ENCODE results near the gene LRMDA. TPM values are rescaled to one million over a fixed set of nuclear protein-coding genes. Genes with fewer than 3 reads are reported as not detected.
"Not testable (repeated sequence)": the region's sequence is repeated elsewhere in the genome, so short reads cannot be mapped to it uniquely, and the experiment has no call there.

Gene LRMDA
- total RNA-seq, 1 experiment from 2014 or later: not detected

DNA sequence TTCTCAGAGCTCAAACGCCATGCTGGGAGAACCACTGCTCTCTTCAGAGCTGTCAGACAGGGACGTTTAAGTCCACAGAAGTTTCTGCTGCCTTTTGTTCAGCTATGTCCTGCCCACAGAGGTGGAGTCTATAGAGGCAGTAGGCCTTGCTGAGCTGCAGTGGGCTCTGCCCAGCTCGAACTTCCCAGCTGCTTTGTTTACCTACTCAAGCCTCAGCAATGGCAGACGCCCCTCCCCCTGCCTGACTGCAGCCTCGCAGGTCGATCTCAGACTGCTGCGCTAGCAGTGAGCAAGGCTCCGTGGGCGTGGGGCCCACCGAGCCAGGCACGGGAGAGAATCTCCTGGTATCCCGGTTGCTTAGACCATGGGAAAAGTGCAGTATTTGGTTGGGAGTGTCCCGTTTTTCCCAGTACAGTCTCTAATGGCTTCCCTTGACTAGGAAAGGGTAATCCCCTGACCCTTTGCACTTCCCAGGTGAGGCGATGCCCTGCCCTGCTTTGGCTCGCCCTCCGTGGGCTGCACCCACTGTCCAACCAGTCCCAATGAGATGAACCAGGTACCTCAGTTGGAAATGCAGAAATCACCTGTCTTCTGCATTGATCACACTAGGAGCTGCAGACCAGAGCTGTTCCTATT, 89.9 kb downstream of the LRMDA start:
- peak overlapping the region; percentile 13; the same call in 1 of the 2 replicates for H3K4me3 ChIP-seq (ENCODE audit: insufficient read depth, low read depth, low read length)
- DNase-seq: peak; percentile 9
- not testable (repeated sequence) for H3K27me3 ChIP-seq (ENCODE audit: control insufficient read depth, insufficient read depth, low read length); H3K36me3 ChIP-seq (replicated peaks; ENCODE audit: control insufficient read depth, insufficient read depth, low read length)

DNA sequence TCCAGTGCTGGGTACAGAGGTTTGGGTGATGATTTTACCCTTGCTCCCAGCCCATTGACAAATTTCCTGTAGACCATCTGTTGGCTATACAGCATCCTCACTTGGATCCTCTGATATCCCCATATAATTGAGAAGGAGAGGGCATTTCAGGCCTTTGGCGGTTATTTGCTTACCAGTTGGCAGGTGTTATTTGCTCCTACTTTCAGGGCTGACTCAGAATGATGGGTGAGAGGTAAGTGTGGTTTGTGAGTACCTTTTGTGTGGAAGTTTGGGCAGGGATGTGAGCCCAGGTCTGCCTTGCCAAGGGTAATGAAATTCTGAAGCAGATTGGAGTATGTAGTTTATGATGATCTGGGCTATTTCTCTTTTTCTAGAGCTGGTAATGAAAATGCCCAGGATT, 93.6 kb downstream of the LRMDA start:
- H3K27me3 ChIP-seq (ENCODE audit: control insufficient read depth, insufficient read depth, low read length): 0 out of 2 replicates have a peak, but pooled peaks cover 2% of the 10 kb centered on the region
- no peak for DNase-seq
- H3K36me3 ChIP-seq (replicated peaks; ENCODE audit: control insufficient read depth, insufficient read depth, low read length): no peaks in the 10 kb centered on the region
- no peak overlapping the region for H3K4me3 ChIP-seq (ENCODE audit: insufficient read depth, low read depth, low read length)

DNA sequence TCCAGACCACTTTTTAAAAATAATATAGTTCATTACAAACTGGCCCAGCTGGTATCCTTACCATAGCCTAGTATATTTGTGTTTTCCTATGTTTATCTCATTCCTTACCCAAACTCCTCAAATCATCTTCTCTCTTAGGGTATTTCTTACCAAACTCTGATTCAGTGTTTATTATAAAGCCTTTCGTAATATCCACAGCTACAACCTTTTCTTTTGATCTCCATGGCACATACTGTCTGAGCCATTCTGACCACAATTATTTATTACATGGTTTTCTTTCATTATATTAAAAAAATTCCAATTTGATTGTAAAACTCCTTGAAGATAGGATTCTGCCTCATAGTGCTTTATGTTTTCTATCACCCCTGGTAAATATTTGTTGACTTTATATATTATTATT, 94.2 kb downstream of the LRMDA start:
- Histone ChIP-seq H3K36me3 (replicated peaks; ENCODE audit: control insufficient read depth, insufficient read depth, low read length) (no peaks in the 10 kb centered on the region), H3K27me3 (ENCODE audit: control insufficient read depth, insufficient read depth, low read length) (0 out of 2 replicates have a peak, but pooled peaks cover 2% of the 10 kb centered on the region), H3K4me3 (ENCODE audit: insufficient read depth, low read depth, low read length) (no peak overlapping the region)
- DNase-seq: no peak

DNA sequence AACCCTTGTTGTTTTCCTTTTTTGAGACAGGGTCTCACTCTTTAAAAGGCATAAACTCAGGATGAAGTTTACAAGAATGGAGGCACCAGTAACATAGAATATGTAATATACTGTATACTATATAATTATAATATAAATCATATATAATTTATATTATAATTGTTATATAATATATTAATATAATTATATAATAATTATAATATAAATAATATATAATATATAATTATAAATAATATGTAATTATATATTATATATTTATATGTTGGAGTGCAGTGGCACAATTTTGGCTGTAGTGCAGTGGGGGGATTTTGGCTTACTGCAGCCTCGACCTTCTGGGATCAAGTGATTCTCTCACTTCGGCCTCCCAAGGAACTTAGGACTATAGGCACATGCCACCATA, 96.1 kb downstream of the LRMDA start:
- no peak for DNase-seq
- H3K27me3 ChIP-seq (ENCODE audit: control insufficient read depth, insufficient read depth, low read length): no peaks in the 10 kb centered on the region
- H3K36me3 ChIP-seq (replicated peaks; ENCODE audit: control insufficient read depth, insufficient read depth, low read length): no peaks in the 10 kb centered on the region
- no peak overlapping the region for H3K4me3 ChIP-seq (ENCODE audit: insufficient read depth, low read depth, low read length)

DNA sequence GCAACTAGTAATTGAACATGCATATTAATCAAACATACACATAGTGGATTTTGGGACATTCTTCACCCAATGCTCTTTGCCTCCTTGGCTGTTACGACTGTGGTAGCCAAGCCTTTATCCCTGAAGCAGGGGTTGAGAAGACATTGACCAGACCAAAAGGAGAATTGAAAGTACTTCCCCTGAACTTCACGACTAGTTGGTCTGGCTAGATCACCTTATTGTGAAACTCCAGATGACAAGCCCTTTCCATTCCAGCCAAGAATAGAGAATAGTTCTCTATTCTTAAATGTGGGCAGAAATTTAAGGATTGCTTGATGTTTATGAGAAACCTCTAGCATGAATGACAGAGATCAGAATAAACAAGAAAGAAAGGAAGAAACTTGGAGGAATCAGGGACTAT, 97.0 kb downstream of the LRMDA start:
- no peaks in the 10 kb centered on the region for H3K36me3 ChIP-seq (replicated peaks; ENCODE audit: control insufficient read depth, insufficient read depth, low read length)
- no peaks in the 10 kb centered on the region for H3K27me3 ChIP-seq (ENCODE audit: control insufficient read depth, insufficient read depth, low read length)
- no peak overlapping the region for H3K4me3 ChIP-seq (ENCODE audit: insufficient read depth, low read depth, low read length)
- DNase-seq: no peak

DNA sequence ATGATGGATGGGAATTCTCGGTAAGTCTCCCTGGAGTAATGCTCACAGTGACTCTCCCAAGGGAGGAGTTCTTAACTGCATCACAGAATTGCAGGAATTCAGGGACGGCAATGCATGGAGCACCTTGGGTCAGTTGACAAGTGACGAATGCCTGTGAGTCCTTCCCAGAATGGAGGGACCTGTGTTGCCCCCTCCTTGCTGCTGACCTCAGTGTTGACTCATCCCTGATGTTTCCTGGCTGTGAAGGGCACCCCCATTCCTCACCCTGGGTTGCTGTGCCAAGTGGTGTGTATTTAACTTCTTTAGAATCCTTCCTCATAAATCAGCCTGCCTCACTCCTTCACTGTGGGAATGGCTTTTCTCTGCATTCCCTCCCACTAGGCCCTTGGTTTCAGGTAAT, 98.9 kb downstream of the LRMDA start:
- H3K4me3 ChIP-seq (ENCODE audit: insufficient read depth, low read depth, low read length): no peak overlapping the region
- no peak for DNase-seq
- H3K27me3 ChIP-seq (ENCODE audit: control insufficient read depth, insufficient read depth, low read length): no peaks in the 10 kb centered on the region; the same call in 1 of the 2 replicates
- H3K36me3 ChIP-seq (replicated peaks; ENCODE audit: control insufficient read depth, insufficient read depth, low read length): no peaks in the 10 kb centered on the region

DNA sequence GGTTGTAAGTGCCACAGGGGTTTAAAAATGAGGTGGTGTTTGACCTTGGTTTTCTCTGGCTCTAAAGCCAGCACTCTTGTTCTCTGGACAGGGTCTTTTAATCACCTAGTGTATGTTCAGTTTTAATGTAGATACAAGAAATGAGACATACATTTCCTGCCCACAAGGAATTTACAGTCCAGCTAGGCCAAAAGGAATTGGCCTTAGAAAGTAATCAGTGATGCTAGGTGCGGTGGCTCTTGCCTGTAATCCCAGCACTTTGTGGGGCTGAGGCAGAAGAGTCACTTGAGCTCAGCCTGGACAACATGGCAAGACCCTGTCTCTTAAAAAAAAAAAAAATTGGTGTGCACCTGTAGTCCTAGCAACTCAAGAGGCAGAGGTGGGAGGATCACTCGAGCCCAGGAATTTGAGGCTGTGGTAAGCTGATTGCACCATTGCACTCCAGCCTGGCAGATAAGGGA, 100.2 kb downstream of the LRMDA start:
- no peaks in the 10 kb centered on the region; the same call in none of the 2 replicates for H3K27me3 ChIP-seq (ENCODE audit: control insufficient read depth, insufficient read depth, low read length)
- DNase-seq: no peak
- no peak overlapping the region for H3K4me3 ChIP-seq (ENCODE audit: insufficient read depth, low read depth, low read length)
- no peaks in the 10 kb centered on the region for H3K36me3 ChIP-seq (replicated peaks; ENCODE audit: control insufficient read depth, insufficient read depth, low read length)

DNA sequence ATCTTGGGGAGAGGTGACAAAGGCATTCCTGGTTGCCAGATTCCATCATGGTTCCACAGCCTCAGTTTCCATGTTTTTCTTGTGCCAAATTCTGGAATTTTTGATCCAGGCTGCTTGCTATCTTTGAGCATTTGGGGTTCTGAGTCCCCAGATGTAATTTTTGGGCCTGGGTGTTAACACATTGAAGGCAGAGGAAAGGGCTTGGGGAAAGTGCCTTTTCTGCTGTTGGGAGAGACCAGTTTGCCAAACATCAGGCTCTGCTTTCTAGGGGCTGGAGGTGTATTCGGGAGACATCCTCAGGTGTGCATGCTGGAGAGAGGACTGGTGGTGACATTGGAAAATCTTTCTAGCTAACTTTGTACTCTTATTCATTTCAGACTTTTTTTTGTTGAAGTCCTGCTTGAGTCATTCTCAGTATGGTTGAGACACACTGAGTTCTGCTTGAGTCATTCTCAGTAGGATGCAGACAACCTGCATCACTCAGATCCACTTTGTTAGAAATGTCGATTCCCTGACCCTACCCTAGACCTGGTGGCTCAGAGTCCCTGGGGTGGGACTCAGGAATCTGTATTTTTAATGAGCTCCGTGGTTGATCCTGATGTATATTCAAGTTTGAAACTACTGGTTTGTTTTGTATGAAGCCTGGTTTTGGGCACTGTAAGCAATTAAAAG, 101.0 kb downstream of the LRMDA start:
- Histone ChIP-seq H3K27me3 (ENCODE audit: control insufficient read depth, insufficient read depth, low read length) (no peaks in the 10 kb centered on the region; the same call in none of the 2 replicates), H3K4me3 (ENCODE audit: insufficient read depth, low read depth, low read length) (no peak overlapping the region), H3K36me3 (replicated peaks; ENCODE audit: control insufficient read depth, insufficient read depth, low read length) (no peaks in the 10 kb centered on the region)
- no peak for DNase-seq

DNA sequence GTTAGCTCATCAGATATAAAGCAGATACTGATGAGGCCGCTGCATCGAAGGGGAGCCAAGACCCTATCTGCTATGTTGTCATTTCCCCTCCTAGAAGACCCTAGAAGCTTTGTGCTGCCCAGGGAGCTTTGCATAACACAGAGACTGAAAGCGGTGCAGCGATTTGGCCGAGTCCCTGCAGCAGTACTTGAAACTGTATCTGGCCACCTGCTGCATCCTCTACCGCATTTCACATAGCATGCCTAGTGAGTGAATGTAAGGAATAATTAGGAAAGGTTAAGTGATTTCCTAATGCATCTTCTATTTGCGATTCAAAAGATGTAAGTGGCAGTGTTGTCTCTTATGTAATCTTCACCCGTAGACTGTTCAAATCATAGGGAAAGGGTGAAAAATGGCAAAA, 106.7 kb downstream of the LRMDA start:
- no peak overlapping the region for H3K4me3 ChIP-seq (ENCODE audit: insufficient read depth, low read depth, low read length)
- no peaks in the 10 kb centered on the region; the same call in none of the 2 replicates for H3K27me3 ChIP-seq (ENCODE audit: control insufficient read depth, insufficient read depth, low read length)
- DNase-seq: no peak
- no peaks in the 10 kb centered on the region for H3K36me3 ChIP-seq (replicated peaks; ENCODE audit: control insufficient read depth, insufficient read depth, low read length)

DNA sequence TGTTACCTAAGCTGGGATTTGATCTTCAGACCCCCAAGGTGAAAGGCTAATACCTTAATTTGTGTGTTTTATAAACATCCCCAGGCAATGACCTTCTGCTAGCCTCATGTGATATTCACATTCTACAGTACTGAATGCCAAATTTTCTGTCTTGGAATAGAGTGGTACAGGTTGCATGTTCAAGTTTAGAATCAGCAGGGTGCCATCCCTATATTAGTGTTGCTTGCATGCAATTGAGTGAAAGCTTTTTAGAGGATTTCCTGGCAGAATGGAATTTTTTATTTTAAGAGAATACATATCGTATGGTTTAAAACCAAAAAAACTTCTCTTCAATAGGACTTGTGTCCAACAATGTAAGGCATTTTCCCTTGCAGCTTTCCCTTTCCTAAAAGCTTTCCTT, 107.3 kb downstream of the LRMDA start:
- H3K27me3 ChIP-seq (ENCODE audit: control insufficient read depth, insufficient read depth, low read length): no peaks in the 10 kb centered on the region; the same call in none of the 2 replicates
- no peak overlapping the region for H3K4me3 ChIP-seq (ENCODE audit: insufficient read depth, low read depth, low read length)
- no peaks in the 10 kb centered on the region for H3K36me3 ChIP-seq (replicated peaks; ENCODE audit: control insufficient read depth, insufficient read depth, low read length)
- no peak for DNase-seq

DNA sequence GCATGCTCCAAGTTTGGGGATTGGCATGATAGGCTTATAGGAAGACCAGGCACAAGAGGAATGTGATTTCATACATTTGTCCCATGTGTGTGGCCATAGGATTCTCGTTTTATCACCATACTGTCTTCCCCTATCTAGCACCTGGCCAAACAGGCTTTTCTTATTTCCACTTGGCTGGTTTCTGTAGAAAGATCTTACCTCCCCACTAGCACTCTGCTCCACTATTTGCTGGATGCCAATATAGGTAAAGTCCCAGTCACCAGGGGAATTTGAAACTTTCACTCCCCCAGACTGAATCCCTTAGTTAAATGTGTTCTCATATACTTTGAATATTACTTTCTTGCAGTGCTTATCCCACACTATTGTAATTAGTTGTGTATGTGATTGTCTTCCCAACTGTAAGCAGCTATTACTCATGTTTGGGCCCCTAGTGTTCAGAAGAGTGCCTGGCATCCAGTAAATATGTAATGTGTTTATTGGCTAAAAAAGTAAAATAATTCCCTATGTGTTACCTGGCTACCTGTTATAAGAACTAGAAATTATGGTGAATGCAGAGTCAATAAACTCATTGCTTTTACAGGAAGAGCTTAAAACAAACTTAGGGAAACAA, 109.0 kb downstream of the LRMDA start:
- no peak for DNase-seq
- no peaks in the 10 kb centered on the region; the same call in none of the 2 replicates for H3K27me3 ChIP-seq (ENCODE audit: control insufficient read depth, insufficient read depth, low read length)
- no peak overlapping the region for H3K4me3 ChIP-seq (ENCODE audit: insufficient read depth, low read depth, low read length)
- no peaks in the 10 kb centered on the region for H3K36me3 ChIP-seq (replicated peaks; ENCODE audit: control insufficient read depth, insufficient read depth, low read length)

DNA sequence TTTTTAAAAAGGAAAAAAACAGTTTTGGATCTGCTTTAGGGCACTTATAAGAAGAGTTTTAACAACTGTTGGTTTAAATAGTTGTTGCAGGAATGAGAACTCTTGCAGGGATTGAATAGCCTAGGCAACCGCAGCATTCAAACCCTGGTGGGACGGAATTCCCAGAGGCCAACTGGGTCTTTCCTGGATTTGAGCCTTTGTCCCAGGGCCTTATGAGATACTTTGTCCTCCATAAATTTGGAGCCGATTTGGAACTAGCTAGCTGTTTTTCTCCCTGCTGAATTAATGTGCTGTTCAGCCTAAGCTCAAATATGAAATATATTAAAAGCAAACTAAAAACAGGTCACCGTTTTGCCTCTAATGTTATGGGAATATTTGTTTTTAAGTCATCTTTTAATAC, 109.6 kb downstream of the LRMDA start:
- Histone ChIP-seq H3K36me3 (replicated peaks; ENCODE audit: control insufficient read depth, insufficient read depth, low read length) (no peaks in the 10 kb centered on the region), H3K4me3 (ENCODE audit: insufficient read depth, low read depth, low read length) (no peak overlapping the region), H3K27me3 (ENCODE audit: control insufficient read depth, insufficient read depth, low read length) (no peaks in the 10 kb centered on the region; the same call in 1 of the 2 replicates)
- no peak for DNase-seq

DNA sequence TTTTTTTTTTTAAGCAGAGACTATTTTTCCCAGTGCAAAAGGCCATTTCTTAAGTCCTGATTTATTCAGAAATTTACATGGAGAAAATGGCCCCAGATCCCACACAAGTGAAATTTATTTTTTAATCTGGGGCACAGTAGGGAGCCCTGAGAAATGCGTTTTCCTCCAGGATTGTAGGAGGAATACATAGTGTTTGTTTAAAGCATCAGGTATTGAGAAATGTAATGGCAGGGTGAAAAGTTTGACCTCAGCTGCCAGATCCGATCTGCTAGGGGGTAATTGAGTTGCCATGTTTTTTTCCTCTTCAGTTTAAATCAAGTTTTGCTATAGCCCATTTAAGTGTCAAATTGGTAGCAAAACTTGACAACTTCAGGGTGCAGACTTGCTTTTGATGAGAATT, 110.0 kb downstream of the LRMDA start:
- Histone ChIP-seq H3K4me3 (ENCODE audit: insufficient read depth, low read depth, low read length) (no peak overlapping the region), H3K27me3 (ENCODE audit: control insufficient read depth, insufficient read depth, low read length) (no peaks in the 10 kb centered on the region; the same call in 1 of the 2 replicates), H3K36me3 (replicated peaks; ENCODE audit: control insufficient read depth, insufficient read depth, low read length) (no peaks in the 10 kb centered on the region)
- no peak for DNase-seq

DNA sequence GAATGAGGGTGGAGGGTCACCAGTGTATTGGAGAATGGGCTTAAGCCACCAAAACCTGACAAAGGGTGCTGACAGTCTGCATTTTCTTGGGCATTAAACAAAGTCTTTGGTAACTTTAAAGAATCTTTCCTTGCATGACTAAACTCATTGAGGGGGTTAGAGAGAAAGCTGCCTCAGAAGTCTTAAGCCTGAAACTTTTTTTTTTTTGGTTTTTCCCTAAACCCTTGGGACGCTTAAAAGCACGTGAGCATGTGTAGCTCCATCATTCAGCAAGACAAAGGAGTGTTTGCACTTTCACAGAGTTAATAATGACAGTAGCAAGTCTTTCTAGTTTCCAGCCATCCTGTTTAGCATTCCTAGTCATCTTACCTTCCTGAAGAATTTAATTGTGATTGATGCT, 110.7 kb downstream of the LRMDA start:
- DNase-seq: no peak

DNA sequence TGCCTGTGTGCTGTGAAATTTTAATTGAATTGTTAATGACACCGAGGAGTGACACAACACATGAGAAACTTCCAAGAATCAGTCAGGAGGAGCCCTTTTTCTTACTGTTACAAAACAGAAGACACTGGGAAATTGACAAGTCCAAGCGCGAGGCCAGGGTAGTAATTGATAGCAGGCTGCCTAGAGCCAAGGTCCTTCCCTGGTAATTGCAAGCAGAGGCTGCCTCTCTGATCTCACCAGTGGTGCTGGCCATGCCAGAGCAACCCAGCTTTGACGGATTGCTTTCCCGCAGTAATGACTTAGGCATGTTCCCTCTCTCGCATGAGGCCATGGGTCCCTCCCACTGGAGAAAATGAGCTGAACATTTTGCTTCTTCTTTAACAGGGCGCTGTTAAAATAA, 111.5 kb downstream of the LRMDA start:
- DNase-seq: no peak
- Histone ChIP-seq H3K4me3 (ENCODE audit: insufficient read depth, low read depth, low read length) (no peak overlapping the region), H3K36me3 (replicated peaks; ENCODE audit: control insufficient read depth, insufficient read depth, low read length) (no peaks in the 10 kb centered on the region), H3K27me3 (ENCODE audit: control insufficient read depth, insufficient read depth, low read length) (no peaks in the 10 kb centered on the region; the same call in 1 of the 2 replicates)

More for the DNA sequence above, 110.7 kb downstream of the LRMDA start:
- no peak overlapping the region for H3K4me3 ChIP-seq (ENCODE audit: insufficient read depth, low read depth, low read length)
- H3K27me3 ChIP-seq (ENCODE audit: control insufficient read depth, insufficient read depth, low read length): no peaks in the 10 kb centered on the region; the same call in 1 of the 2 replicates
- H3K36me3 ChIP-seq (replicated peaks; ENCODE audit: control insufficient read depth, insufficient read depth, low read length): no peaks in the 10 kb centered on the region

Data from H7 (cell line).